Measurements from ENCODE around the gene XDH.

Gene XDH

DNA sequence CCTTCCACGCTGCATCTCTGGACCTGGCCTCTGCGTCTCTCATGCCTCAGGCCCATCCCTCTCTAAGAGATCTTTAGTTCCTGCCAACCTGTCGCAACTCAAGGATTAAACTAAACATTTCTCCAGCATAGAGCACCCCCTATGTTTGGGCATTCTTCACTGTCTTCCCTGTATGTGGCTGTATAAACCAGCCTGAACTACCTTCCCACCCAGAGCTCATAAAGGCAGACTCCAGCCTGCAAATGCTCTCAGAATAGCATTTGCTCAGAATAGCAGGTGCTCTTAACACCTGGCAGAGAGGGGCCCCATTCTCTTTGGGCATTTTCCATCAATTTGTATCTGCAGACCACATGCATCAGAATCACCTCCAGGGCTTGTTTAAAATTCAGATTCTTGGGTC, 97.1 kb downstream of the XDH start:
- Histone ChIP-seq H3K79me2 (ENCODE audit: insufficient read depth, low read length) (no peaks in the 10 kb centered on the region), H3F3A (ENCODE audit: insufficient read depth) (no peaks in the 10 kb centered on the region), H3K9me3 (ENCODE audit: insufficient read depth, low read length) (no peaks in the 10 kb centered on the region), H3K36me3 (ENCODE audit: low read length) (no peaks in the 10 kb centered on the region), H3K4me3 (ENCODE audit: insufficient read depth, low read length, poor library complexity, severe bottlenecking) (no peak overlapping the region), H3K27me3 (ENCODE audit: low read length) (no peaks in the 10 kb centered on the region), H3K4me2 (ENCODE audit: low read depth, low read length, poor library complexity, severe bottlenecking) (no peak overlapping the region), H3K9me2 (replicated peaks; ENCODE audit: insufficient read depth, low read length) (no peaks in the 10 kb centered on the region), H3K27ac (ENCODE audit: low read depth, low read length) (no peak overlapping the region), H3K9ac (ENCODE audit: low read length) (no peak overlapping the region), H4K20me1 (ENCODE audit: low read depth, low read length) (no peaks in the 10 kb centered on the region), H2AFZ (ENCODE audit: low read depth, low read length, severe bottlenecking) (no peak overlapping the region)
- TF ChIP-seq CTCF (IDR thresholded peaks at IDR 0.05; ENCODE audit: insufficient read depth, low read length, poor library complexity, severe bottlenecking) = no peak
- no peak for TF ChIP-seq EZH2phosphoT487 (conservative IDR thresholded peaks at IDR 0.05; ENCODE audit: low read length)

DNA sequence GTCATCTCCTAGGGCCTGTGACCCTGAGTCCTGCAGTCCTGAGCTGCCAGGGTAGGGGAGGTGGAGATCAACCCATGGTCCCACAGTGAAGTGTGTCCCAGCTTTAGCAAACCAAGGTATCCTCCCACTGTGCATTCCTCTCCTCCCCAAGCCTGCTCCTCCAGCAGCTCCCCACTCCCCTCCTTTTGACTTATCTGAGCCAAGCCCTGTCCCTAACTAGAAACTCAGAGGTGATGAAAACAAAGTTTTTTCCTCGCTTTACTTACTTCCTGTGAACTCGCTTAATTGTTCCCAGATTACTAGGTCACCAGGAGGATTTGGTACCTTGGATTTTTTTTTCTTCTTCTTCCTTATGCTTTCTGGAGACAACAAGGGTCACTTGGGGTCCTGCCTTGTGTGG, 99.8 kb downstream of the XDH start:
- H3K4me2 ChIP-seq (ENCODE audit: low read depth, low read length, poor library complexity, severe bottlenecking) = no peak overlapping the region
- no peaks in the 10 kb centered on the region for H3K9me3 ChIP-seq (ENCODE audit: insufficient read depth, low read length)
- H3K27me3 ChIP-seq (ENCODE audit: low read length) = no peaks in the 10 kb centered on the region
- H3K79me2 ChIP-seq (ENCODE audit: insufficient read depth, low read length) = no peaks in the 10 kb centered on the region
- TF ChIP-seq CTCF (IDR thresholded peaks at IDR 0.05; ENCODE audit: insufficient read depth, low read length, poor library complexity, severe bottlenecking) (no peak), EZH2phosphoT487 (conservative IDR thresholded peaks at IDR 0.05; ENCODE audit: low read length) (no peak)
- H3K36me3 ChIP-seq (ENCODE audit: low read length) = no peaks in the 10 kb centered on the region
- no peak overlapping the region for H3K9ac ChIP-seq (ENCODE audit: low read length)
- H3F3A ChIP-seq (ENCODE audit: insufficient read depth) = no peaks in the 10 kb centered on the region
- no peak overlapping the region for H3K4me3 ChIP-seq (ENCODE audit: insufficient read depth, low read length, poor library complexity, severe bottlenecking)
- H3K9me2 ChIP-seq (replicated peaks; ENCODE audit: insufficient read depth, low read length) = no peaks in the 10 kb centered on the region
- no peaks in the 10 kb centered on the region for H4K20me1 ChIP-seq (ENCODE audit: low read depth, low read length)
- no peak overlapping the region for H2AFZ ChIP-seq (ENCODE audit: low read depth, low read length, severe bottlenecking)
- H3K27ac ChIP-seq (ENCODE audit: low read depth, low read length) = no peak overlapping the region

GRCh38 chr2:31312898-31313297, 101.6 kb downstream of the XDH start:
- TF ChIP-seq CTCF (IDR thresholded peaks at IDR 0.05; ENCODE audit: insufficient read depth, low read length, poor library complexity, severe bottlenecking) (no peak), EZH2phosphoT487 (conservative IDR thresholded peaks at IDR 0.05; ENCODE audit: low read length) (no peak)
- no peak overlapping the region for H3K9ac ChIP-seq (ENCODE audit: low read length)
- H3K9me3 ChIP-seq (ENCODE audit: insufficient read depth, low read length) = no peaks in the 10 kb centered on the region
- H4K20me1 ChIP-seq (ENCODE audit: low read depth, low read length) = no peaks in the 10 kb centered on the region
- H3F3A ChIP-seq (ENCODE audit: insufficient read depth) = no peaks in the 10 kb centered on the region
- no peaks in the 10 kb centered on the region for H3K9me2 ChIP-seq (replicated peaks; ENCODE audit: insufficient read depth, low read length)
- H3K27ac ChIP-seq (ENCODE audit: low read depth, low read length) = no peak overlapping the region
- no peaks in the 10 kb centered on the region for H3K36me3 ChIP-seq (ENCODE audit: low read length)
- no peaks in the 10 kb centered on the region for H3K27me3 ChIP-seq (ENCODE audit: low read length)
- no peaks in the 10 kb centered on the region for H3K79me2 ChIP-seq (ENCODE audit: insufficient read depth, low read length)
- H3K4me3 ChIP-seq (ENCODE audit: insufficient read depth, low read length, poor library complexity, severe bottlenecking) = no peak overlapping the region
- H2AFZ ChIP-seq (ENCODE audit: low read depth, low read length, severe bottlenecking) = no peak overlapping the region
- no peak overlapping the region for H3K4me2 ChIP-seq (ENCODE audit: low read depth, low read length, poor library complexity, severe bottlenecking)

- Histone ChIP-seq H4K20me1 (ENCODE audit: low read depth, low read length) (no peaks in the 10 kb centered on the region), H3K9ac (ENCODE audit: low read length) (no peak overlapping the region), H3K9me3 (ENCODE audit: insufficient read depth, low read length) (no peaks in the 10 kb centered on the region), H3K4me3 (ENCODE audit: insufficient read depth, low read length, poor library complexity, severe bottlenecking) (no peak overlapping the region), H3K27me3 (ENCODE audit: low read length) (no peaks in the 10 kb centered on the region), H3F3A (ENCODE audit: insufficient read depth) (no peaks in the 10 kb centered on the region), H3K9me2 (replicated peaks; ENCODE audit: insufficient read depth, low read length) (no peaks in the 10 kb centered on the region), H3K79me2 (ENCODE audit: insufficient read depth, low read length) (no peaks in the 10 kb centered on the region), H3K4me2 (ENCODE audit: low read depth, low read length, poor library complexity, severe bottlenecking) (no peak overlapping the region), H3K27ac (ENCODE audit: low read depth, low read length) (no peak overlapping the region), H3K36me3 (ENCODE audit: low read length) (no peaks in the 10 kb centered on the region), H2AFZ (ENCODE audit: low read depth, low read length, severe bottlenecking) (no peak overlapping the region)
- TF ChIP-seq EZH2phosphoT487 (conservative IDR thresholded peaks at IDR 0.05; ENCODE audit: low read length) = no peak
- no peak for TF ChIP-seq CTCF (IDR thresholded peaks at IDR 0.05; ENCODE audit: insufficient read depth, low read length, poor library complexity, severe bottlenecking)
Observed at GRCh38 chr2:31304816-31305215, 109.7 kb downstream of the XDH start.
